Small intestine (tissue), 7 donors: ENCODE data around the gene CCDC187. TPM values are rescaled to one million over a fixed set of nuclear protein-coding genes. Genes with fewer than 3 reads are reported as not detected.

Experiments used
- DNase-seq, 2 donors: peaks; one replicate each; pipeline versions ENCODE4 v3.0.0 to v3.0.0-alpha.2; 2013
- FAIRE-seq: peaks from 2 replicates; lab custom pipeline; 2012; peaks lifted over from hg19 to GRCh38; lab: Jason Lieb, UNC
- H3K27ac ChIP-seq, 3 donors: one replicate each; pipeline ENCODE4 v1.5.1; 2013; ENCODE audit warnings: low read length in 2 of 3, mild to moderate bottlenecking in 2 of 3, control low read depth in 1 of 3, inconsistent platforms in 1 of 3, low read depth in 1 of 3, moderate library complexity in 1 of 3
- H3K27me3 ChIP-seq, 3 donors: one replicate each; pipeline ENCODE4 v1.6.1; 2013; ENCODE audit warnings: low read length in 3 of 3, inconsistent platforms in 1 of 3; ENCODE audit not compliant: control insufficient read depth in 3 of 3, insufficient read depth in 3 of 3
- H3K36me3 ChIP-seq, 3 donors: one replicate each; pipeline ENCODE4 v1.6.1; 2013; ENCODE audit warnings: low read length in 3 of 3, inconsistent platforms in 1 of 3, low read depth in 1 of 3, mild to moderate bottlenecking in 1 of 3, moderate library complexity in 1 of 3; ENCODE audit not compliant: control insufficient read depth in 3 of 3, insufficient read depth in 2 of 3
- H3K4me1 ChIP-seq, 3 donors: one replicate each; pipeline ENCODE4 v1.6.1; 2013; ENCODE audit warnings: low read length in 2 of 3, inconsistent platforms in 1 of 3, low read depth in 1 of 3, mild to moderate bottlenecking in 1 of 3, moderate library complexity in 1 of 3; ENCODE audit not compliant: control insufficient read depth in 3 of 3, insufficient read depth in 2 of 3
- H3K4me3 ChIP-seq, 3 donors: one replicate each; pipeline ENCODE4 v1.5.1; 2013; ENCODE audit warnings: low read length in 3 of 3, control low read depth in 1 of 3, inconsistent platforms in 1 of 3, low read depth in 1 of 3, mild to moderate bottlenecking in 1 of 3, moderate library complexity in 1 of 3
- H3K9me3 ChIP-seq, 2 donors: one replicate each; pipeline ENCODE4 v1.6.1; 2013; ENCODE audit warnings: low read depth in 1 of 2, low read length in 1 of 2; ENCODE audit not compliant: control insufficient read depth in 2 of 2, insufficient read depth in 1 of 2
- WGBS, 3 donors: extraction: QIAGEN DNeasy Blood & Tissue Kit; methylation state at CpG; one replicate each; pipeline ENCODE4 v1.1.7; 2013; 5-methylcytosine and 5-hydroxymethylcytosine counted together
- polyA plus RNA-seq, 4 donors: library from polyadenylated mRNA; stranded (reverse) in 3 of 4; unstranded in 1 of 4; fragments of 200-250 nt in 3 of 4; fragments of 120-200 nt in 1 of 4; gene quantifications; one replicate each; pipeline versions ENCODE4 v1.2.1 to v1.2.3, GENCODE V29; 2013
- donor health status: healthy with polysubstance abuse.
- donor health status: control.
- donor health status: control.
- donor health status: Bipolar disorder and iron deficiency.
- donor health status: healthy.

Gene CCDC187
- polyA plus RNA-seq, 4 donors: 0.01 to 2.7 TPM; not detected in 2

- no peak for FAIRE-seq
- H3K27me3 ChIP-seq: peaks cover 0 to 1% (median 0%) of the 10 kb centered on the region in 3 donors
These were observed 22.2 kb downstream of the CCDC187 start for GRCh38 chr9:136281421-136282271.

GRCh38 chr9:136280535-136281315 lies 23.2 kb downstream of the CCDC187 start:
- Histone ChIP-seq H3K27ac (no peak overlapping the region), H3K4me3 (no peak overlapping the region), H3K36me3 (no peaks in the 10 kb centered on the region), H3K9me3 (peaks cover 0 to 4% of the 10 kb centered on the region in 2 donors), H3K4me1 (peaks cover 0 to 3% (median 0%) of the 10 kb centered on the region in 3 donors), H3K27me3 (peaks cover 0 to 3% (median 0%) of the 10 kb centered on the region in 3 donors)
- DNase-seq (no peak), FAIRE-seq (no peak)
- 78 to 86% (median 82%) methylated on average over 16 of the region's 16 CpGs for WGBS, 3 donors

More at GRCh38 chr9:136281421-136282271, 22.2 kb downstream of the CCDC187 start:
- Histone ChIP-seq H3K27ac (no peak overlapping the region), H3K36me3 (no peaks in the 10 kb centered on the region), H3K4me1 (peaks cover 0 to 3% (median 0%) of the 10 kb centered on the region in 3 donors), H3K9me3 (peaks cover 0 to 4% of the 10 kb centered on the region in 2 donors), H3K4me3 (no peak overlapping the region)
- no peak for DNase-seq
- WGBS, 3 donors: 82 to 87% (median 87%) methylated on average over 36 to 39 of the region's 39 CpGs

DNA sequence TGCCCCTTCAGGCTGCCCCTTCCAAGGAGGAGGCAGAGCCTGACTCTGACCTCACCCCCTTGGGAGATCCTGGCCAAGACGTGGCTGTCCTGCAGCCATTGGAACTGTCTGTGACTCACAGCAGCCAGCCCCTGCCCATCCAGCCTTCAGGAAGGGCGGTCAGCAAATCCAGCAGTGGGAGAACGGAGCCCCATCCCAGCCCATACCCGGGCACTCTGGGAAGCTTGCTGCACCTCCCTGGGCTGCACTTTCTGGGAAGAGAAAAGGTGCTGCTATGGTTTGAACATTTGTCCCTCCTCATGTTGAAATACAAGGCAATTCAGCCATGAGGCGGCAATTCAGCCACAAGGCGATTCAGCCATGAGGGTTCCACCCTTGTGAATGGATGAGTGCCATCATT lies 24.4 kb downstream of the CCDC187 start:
- Histone ChIP-seq H3K4me3 (no peak overlapping the region), H3K36me3 (no peaks in the 10 kb centered on the region), H3K4me1 (peaks cover 0 to 3% (median 0%) of the 10 kb centered on the region in 3 donors), H3K9me3 (peaks cover 0 to 4% of the 10 kb centered on the region in 2 donors), H3K27ac (no peak overlapping the region), H3K27me3 (peaks cover 0 to 6% (median 0%) of the 10 kb centered on the region in 3 donors)
- FAIRE-seq: no peak
- 85 to 87% (median 86%) methylated on average over 6 of the region's 6 CpGs for WGBS, 3 donors
- DNase-seq: no peak

GRCh38 chr9:136278894-136279293 lies 25.0 kb downstream of the CCDC187 start:
- Histone ChIP-seq H3K36me3 (no peaks in the 10 kb centered on the region), H3K27me3 (peaks cover 0 to 6% (median under 1%) of the 10 kb centered on the region in 3 donors), H3K27ac (no peak overlapping the region), H3K4me1 (peaks cover 0 to 3% (median 0%) of the 10 kb centered on the region in 3 donors), H3K9me3 (peaks cover 0 to 4% of the 10 kb centered on the region in 2 donors), H3K4me3 (no peak overlapping the region)
- no peak for DNase-seq
- FAIRE-seq: no peak
- 81 to 95% (median 88%) methylated on average over 1 of the region's 1 CpG for WGBS, 3 donors

GRCh38 chr9:136278221-136278620 lies 25.7 kb downstream of the CCDC187 start:
- Histone ChIP-seq H3K36me3 (no peaks in the 10 kb centered on the region), H3K4me3 (no peak overlapping the region)
- 75 to 86% (median 81%) methylated on average over 9 of the region's 9 CpGs for WGBS, 3 donors

DNA sequence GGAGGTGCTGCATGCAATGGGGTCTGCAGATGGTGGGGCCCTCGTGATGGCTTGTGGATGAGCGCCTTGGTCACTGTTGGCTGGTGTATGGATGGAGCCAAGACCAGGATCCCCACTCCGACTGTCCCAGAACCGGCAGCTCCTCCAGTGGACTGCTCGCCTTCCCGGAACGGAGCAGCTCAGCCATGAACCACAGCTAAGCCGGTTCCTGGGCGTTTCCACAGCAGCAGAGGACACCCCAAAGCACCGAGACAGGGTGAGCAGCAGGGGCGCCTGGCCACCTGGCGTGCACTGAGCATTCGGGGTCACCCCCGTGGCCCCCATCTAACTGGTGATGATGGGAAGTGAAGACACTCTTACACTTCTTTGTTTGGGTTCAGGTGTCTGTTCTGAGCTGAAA lies 26.1 kb downstream of the CCDC187 start:
- no peak for DNase-seq
- no peak for FAIRE-seq
- H3K27ac ChIP-seq: no peak overlapping the region
- 80 to 88% (median 81%) methylated on average over 14 of the region's 14 CpGs for WGBS, 3 donors
- H3K36me3 ChIP-seq: no peaks in the 10 kb centered on the region
- H3K4me3 ChIP-seq: no peak overlapping the region
- H3K9me3 ChIP-seq: peaks cover 0 to 4% of the 10 kb centered on the region in 2 donors
- peaks cover 0 to 6% (median 2%) of the 10 kb centered on the region in 3 donors for H3K27me3 ChIP-seq
- H3K4me1 ChIP-seq: no peaks in the 10 kb centered on the region

More at GRCh38 chr9:136278221-136278620, 25.7 kb downstream of the CCDC187 start:
- FAIRE-seq: no peak
- H3K9me3 ChIP-seq: peaks cover 0 to 4% of the 10 kb centered on the region in 2 donors
- no peak for DNase-seq
- H3K27ac ChIP-seq: no peak overlapping the region
- H3K4me1 ChIP-seq: no peaks in the 10 kb centered on the region
- peaks cover 0 to 6% (median 2%) of the 10 kb centered on the region in 3 donors for H3K27me3 ChIP-seq

GRCh38 chr9:136276716-136277115 lies 27.2 kb downstream of the CCDC187 start:
- WGBS, 3 donors: 66 to 78% (median 74%) methylated on average over 11 of the region's 11 CpGs
- Histone ChIP-seq H3K4me1 (no peaks in the 10 kb centered on the region), H3K4me3 (no peak overlapping the region), H3K27ac (no peak overlapping the region), H3K9me3 (peaks cover 0 to 4% of the 10 kb centered on the region in 2 donors), H3K27me3 (peaks cover 0 to 6% (median 2%) of the 10 kb centered on the region in 3 donors), H3K36me3 (no peaks in the 10 kb centered on the region)
- FAIRE-seq (no peak), DNase-seq (no peak)
